Breast epithelium (tissue), 3 donors: Measurements from ENCODE around the gene ALDH1A1.

Source experiments
- CTCF ChIP-seq, 3 donors: fragments of 450-650 bp; IDR thresholded peaks; one replicate each; pipeline ENCODE4 v1.5.1; 2016 to 2017; ENCODE audit warnings: antibody characterized with exemption in 3 of 3, mild to moderate bottlenecking in 3 of 3, moderate library complexity in 3 of 3
- POLR2AphosphoS5 ChIP-seq, 3 donors: sonication (generic); formaldehyde crosslinking; IDR thresholded peaks; one replicate each; pipeline ENCODE4 v1.6.1; 2017; ENCODE audit warnings: antibody characterized with exemption in 3 of 3

GRCh38 chr9:72955571-72955970 lies 2.7 kb upstream of the ALDH1A1 start:
- TF ChIP-seq CTCF (IDR thresholded peaks at IDR 0.05) (no peak), POLR2AphosphoS5 (IDR thresholded peaks at IDR 0.05) (no peak)
